Lower lobe of right lung (tissue), 2 donors: ENCODE measurements around the gene TMEM51. TPM values are rescaled to one million over a fixed set of nuclear protein-coding genes. Genes with fewer than 3 reads are reported as not detected.

Experiments used
- ATAC-seq, 2 donors: fragments of 200-7000 bp; cut with Tn5 transposase; one replicate each; pipeline ENCODE4 v1.9.1; 2020 to 2022; ENCODE audit warnings: mild to moderate bottlenecking in 2 of 2, moderate library complexity in 2 of 2
- DNase-seq: peaks from one replicate; pipeline ENCODE4 v3.0.0-alpha.2; 2020
- H3K27ac ChIP-seq: fragments of 200-600 bp; one replicate; pipeline ENCODE4 v1.8.0; 2022
- H3K27me3 ChIP-seq: fragments of 200-600 bp; one replicate; pipeline ENCODE4 v1.8.0; 2022; ENCODE audit warnings: low read depth
- H3K36me3 ChIP-seq: fragments of 200-600 bp; one replicate; pipeline ENCODE4 v1.8.0; 2022; ENCODE audit warnings: mild to moderate bottlenecking
- H3K4me1 ChIP-seq: fragments of 200-600 bp; one replicate; pipeline ENCODE4 v1.8.0; 2022
- H3K4me3 ChIP-seq: fragments of 200-600 bp; one replicate; pipeline ENCODE4 v1.8.0; 2022; ENCODE audit warnings: mild to moderate bottlenecking
- H3K9me3 ChIP-seq: fragments of 200-600 bp; one replicate; pipeline ENCODE4 v1.8.0; 2022
- intact Hi-C: fragments of 100-400 bp; cut with DNase I; formaldehyde crosslinking; loops from one replicate; pipeline ENCODE4 v1.11.0; 2022
- total RNA-seq: library from RNA; stranded (reverse); fragmentation: NEBNext Ultra II Directional; extraction: Animal tissue kit (Norgen Biotek cat#: 25700); gene quantifications from one replicate; pipeline ENCODE4 v1.2.1, GENCODE V29; 2021
- TF ChIP-seq, protein P1 (sequence below): fragments of 200-600 bp; IDR thresholded peaks from one replicate; pipeline ENCODE4 v1.8.0; 2022; ENCODE audit warnings: antibody characterized with exemption, mild to moderate bottlenecking
- donor health status: DM: no; HTN: yes; CAD: no; lungs with severe emphysema.

TMEM51 gene
- total RNA-seq, 1 donor from 2014 or later = 18.4 TPM

DNA sequence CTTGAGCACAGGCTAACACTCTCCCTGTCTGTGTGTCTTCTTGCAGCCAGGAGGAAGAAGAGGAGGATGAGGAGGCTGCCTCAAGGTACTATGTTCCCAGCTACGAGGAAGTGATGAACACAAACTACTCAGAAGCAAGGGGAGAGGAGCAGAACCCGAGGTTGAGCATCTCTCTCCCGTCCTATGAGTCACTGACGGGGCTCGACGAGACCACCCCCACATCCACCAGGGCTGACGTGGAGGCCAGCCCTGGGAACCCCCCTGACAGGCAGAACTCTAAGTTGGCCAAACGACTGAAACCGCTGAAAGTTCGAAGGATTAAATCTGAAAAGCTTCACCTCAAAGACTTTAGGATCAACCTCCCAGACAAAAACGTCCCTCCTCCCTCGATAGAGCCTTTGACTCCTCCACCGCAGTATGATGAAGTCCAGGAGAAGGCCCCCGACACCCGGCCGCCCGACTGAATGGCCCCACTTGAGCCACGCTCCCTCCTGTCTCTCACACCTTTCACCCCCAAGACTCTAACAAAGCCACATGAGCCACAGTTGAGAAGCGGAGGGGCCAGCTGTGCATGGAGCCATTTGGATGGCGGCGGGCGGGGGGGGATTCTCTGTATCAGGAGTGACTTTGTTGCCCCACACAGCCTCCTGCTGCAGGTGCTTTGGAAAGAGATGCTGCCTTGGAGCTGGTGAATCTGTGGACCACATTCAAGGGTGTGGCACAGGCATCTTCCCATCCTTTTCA lies 65.9 kb downstream of the TMEM51 start:
- Histone ChIP-seq H3K9me3 (no peaks in the 10 kb centered on the region), H3K4me1 (peaks cover 23% of the 10 kb centered on the region), H3K27ac (no peak overlapping the region), H3K36me3 (peaks cover 8% of the 10 kb centered on the region), H3K4me3 (no peak overlapping the region), H3K27me3 (no peaks in the 10 kb centered on the region)
- no peak for ATAC-seq
- intact Hi-C loops = no loop called here
- TF ChIP-seq, protein P1, sequence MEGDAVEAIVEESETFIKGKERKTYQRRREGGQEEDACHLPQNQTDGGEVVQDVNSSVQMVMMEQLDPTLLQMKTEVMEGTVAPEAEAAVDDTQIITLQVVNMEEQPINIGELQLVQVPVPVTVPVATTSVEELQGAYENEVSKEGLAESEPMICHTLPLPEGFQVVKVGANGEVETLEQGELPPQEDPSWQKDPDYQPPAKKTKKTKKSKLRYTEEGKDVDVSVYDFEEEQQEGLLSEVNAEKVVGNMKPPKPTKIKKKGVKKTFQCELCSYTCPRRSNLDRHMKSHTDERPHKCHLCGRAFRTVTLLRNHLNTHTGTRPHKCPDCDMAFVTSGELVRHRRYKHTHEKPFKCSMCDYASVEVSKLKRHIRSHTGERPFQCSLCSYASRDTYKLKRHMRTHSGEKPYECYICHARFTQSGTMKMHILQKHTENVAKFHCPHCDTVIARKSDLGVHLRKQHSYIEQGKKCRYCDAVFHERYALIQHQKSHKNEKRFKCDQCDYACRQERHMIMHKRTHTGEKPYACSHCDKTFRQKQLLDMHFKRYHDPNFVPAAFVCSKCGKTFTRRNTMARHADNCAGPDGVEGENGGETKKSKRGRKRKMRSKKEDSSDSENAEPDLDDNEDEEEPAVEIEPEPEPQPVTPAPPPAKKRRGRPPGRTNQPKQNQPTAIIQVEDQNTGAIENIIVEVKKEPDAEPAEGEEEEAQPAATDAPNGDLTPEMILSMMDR = no peak
- no peak for DNase-seq

DNA sequence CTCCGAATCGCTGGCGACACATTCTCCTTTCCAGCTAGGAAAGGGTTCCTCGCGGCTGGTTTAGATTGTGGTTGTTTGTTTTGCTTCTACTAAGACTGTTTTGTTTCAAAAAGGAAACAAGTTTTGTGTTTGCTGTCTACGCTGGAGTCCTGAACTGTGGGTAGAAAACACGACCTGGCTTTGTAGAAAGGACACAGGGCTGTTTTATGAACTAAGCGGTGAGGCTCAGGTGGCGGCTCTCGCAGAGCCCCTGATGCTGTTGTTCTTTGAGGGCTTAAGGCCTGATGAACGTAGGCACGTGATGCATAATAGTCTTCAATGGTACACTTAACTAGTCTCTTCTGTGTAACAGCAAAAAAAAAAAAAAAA lies 66.5 kb downstream of the TMEM51 start:
- no peaks in the 10 kb centered on the region for H3K9me3 ChIP-seq
- no peak for ATAC-seq
- H3K36me3 ChIP-seq = peaks cover 8% of the 10 kb centered on the region
- TF ChIP-seq, protein P1 = no peak
- H3K27ac ChIP-seq = no peak overlapping the region
- intact Hi-C loops = no loop called here
- no peak overlapping the region for H3K4me3 ChIP-seq
- peaks cover 18% of the 10 kb centered on the region for H3K4me1 ChIP-seq
- no peak for DNase-seq
- no peaks in the 10 kb centered on the region for H3K27me3 ChIP-seq

DNA sequence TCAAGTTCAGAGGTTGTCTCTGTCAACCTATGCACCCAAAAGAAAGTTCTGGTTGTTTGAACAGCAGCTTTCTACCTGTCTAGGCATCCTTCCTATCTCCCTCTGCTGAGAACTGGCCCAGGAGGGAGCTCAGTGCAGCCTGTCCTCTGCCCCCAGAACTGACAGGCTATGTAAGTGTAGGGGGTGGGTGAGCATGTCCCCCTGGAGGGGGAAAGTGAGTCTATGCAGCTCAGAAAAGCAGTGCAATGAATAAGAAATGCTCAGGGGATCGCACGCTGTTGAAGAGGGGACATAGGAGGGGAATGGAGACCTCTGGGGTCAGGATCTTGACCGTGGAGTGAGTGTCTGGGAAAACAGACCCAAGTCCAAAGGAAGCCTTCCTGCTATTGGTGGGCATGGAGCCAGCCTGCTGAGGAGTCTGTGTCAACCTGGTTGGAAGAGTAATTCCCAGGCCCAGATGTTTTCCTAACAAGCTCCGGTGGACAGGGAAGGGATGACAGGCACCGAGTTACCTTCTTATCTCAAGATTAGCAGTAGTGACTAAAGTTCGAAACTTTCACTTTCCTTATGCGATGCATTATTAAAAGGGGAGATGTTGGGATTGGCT lies 67.4 kb downstream of the TMEM51 start:
- Histone ChIP-seq H3K9me3 (no peaks in the 10 kb centered on the region), H3K4me1 (peaks cover 13% of the 10 kb centered on the region), H3K36me3 (peaks cover 8% of the 10 kb centered on the region), H3K27ac (no peak overlapping the region), H3K27me3 (no peaks in the 10 kb centered on the region), H3K4me3 (no peak overlapping the region)
- TF ChIP-seq, protein P1 = no peak
- intact Hi-C loops = no loop called here
- ATAC-seq (no peak), DNase-seq (no peak)

DNA sequence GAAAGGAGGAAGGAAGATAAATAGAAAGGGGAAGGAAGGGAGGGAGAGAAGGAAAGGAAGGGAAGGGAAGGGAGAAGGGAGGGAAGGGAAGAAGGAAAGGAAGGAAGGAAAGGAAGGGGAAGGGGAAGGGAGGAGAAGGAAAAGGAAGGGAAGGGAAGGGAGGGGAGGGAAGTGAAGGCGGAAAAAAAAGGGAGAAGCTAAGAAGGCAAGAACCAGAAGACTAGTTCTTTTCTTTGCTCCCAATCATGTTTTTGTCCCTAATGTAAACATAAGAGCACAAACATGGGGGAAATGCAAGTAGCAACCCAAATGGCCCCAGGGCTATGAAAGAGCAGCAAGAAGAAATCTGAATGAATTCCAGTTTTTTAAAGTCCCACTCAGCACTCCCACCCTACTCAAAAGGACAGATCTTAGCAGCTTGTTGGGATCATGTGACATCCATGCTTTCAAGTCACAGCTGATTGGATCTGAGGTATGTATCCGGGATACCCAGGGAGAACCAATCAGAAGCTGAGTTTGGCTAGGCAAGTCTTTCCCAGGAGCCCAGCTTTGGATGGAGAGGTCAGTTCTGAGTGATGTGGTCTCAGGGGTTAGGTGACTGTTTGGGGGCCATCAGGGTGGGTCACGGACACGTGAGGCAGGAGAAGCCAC lies 69.2 kb downstream of the TMEM51 start:
- H3K36me3 ChIP-seq = peaks cover 8% of the 10 kb centered on the region
- ATAC-seq (no peak), DNase-seq (no peak)
- H3K4me3 ChIP-seq = no peak overlapping the region
- H3K4me1 ChIP-seq = peaks cover 13% of the 10 kb centered on the region
- no peaks in the 10 kb centered on the region for H3K27me3 ChIP-seq
- intact Hi-C loops = no loop called here
- H3K27ac ChIP-seq = no peak overlapping the region
- H3K9me3 ChIP-seq = no peaks in the 10 kb centered on the region
- TF ChIP-seq, protein P1 = no peak

DNA sequence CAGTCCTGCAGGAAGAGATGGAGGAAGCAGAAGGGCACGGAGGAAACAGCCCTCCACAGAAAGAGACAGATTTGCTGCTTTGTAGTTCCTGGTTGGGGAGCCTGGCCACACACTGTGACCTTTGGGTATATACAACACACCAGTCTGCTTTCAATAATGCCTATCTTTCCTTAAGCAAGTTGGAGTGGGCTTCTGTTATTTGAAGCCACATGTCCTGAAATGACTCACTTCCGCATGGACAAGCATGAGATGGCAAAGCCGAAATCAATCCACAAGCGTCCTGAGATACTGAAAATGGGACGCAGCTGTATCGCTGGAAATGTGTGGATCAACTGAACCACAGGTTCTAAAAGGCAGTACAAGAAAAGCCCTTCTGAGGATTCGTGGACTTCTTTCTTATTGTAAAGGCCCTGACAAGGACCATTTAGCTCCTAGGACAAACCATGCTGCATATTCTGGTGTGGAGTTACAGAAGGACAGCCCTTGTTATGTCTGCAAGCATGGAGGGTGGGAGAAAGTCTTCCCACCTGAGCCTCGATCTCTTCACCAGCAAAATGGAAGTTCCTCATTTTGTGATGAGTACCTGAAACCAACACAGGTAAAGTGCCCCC lies 70.8 kb downstream of the TMEM51 start:
- peak; percentile 57 to 74 for ATAC-seq

More for the DNA sequence above, 70.8 kb downstream of the TMEM51 start:
- intact Hi-C loops = no loop called here
- no peak for DNase-seq
- no peaks in the 10 kb centered on the region for H3K27me3 ChIP-seq
- H3K9me3 ChIP-seq = no peaks in the 10 kb centered on the region
- H3K4me1 ChIP-seq = no peaks in the 10 kb centered on the region
- peaks cover 7% of the 10 kb centered on the region for H3K36me3 ChIP-seq
- peak overlapping the region; percentile 19 for H3K27ac ChIP-seq
- TF ChIP-seq, protein P1 = no peak
- no peak overlapping the region for H3K4me3 ChIP-seq
